ENCODE data around the gene EYS.

DNA sequence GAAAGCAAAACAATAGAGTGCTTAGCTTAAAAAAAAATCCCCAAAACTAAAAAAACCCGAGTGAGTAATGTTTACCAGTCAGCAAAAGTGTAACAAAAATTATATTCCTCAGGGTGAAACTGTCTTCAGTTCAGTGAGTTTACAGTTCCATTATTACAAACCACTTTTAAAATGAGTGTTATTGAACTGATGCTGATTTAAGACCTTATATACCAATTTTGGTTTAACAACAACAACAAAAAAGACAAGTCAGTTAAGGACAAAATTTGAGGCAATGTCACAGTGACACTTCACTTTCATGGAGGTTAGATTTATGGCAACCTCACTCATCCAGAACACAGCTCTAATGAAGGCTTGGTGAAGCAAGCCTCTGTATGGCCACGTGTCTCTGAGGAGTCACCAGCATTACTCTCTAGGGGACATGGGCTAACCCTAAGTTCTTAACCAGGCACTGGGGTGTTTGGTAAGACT lies 1440.6 kb downstream of the EYS start:
- TF ChIP-seq, protein P1, sequence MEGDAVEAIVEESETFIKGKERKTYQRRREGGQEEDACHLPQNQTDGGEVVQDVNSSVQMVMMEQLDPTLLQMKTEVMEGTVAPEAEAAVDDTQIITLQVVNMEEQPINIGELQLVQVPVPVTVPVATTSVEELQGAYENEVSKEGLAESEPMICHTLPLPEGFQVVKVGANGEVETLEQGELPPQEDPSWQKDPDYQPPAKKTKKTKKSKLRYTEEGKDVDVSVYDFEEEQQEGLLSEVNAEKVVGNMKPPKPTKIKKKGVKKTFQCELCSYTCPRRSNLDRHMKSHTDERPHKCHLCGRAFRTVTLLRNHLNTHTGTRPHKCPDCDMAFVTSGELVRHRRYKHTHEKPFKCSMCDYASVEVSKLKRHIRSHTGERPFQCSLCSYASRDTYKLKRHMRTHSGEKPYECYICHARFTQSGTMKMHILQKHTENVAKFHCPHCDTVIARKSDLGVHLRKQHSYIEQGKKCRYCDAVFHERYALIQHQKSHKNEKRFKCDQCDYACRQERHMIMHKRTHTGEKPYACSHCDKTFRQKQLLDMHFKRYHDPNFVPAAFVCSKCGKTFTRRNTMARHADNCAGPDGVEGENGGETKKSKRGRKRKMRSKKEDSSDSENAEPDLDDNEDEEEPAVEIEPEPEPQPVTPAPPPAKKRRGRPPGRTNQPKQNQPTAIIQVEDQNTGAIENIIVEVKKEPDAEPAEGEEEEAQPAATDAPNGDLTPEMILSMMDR (IDR thresholded peaks at IDR 0.05), result no peak
- no peak for TF ChIP-seq POLR2A (IDR thresholded peaks at IDR 0.05)
